ENCODE measurements around the gene FHAD1.
"Not testable (repeated sequence)": the region's sequence is repeated elsewhere in the genome, so short reads cannot be mapped to it uniquely, and the experiment has no call there.

FHAD1 gene

DNA sequence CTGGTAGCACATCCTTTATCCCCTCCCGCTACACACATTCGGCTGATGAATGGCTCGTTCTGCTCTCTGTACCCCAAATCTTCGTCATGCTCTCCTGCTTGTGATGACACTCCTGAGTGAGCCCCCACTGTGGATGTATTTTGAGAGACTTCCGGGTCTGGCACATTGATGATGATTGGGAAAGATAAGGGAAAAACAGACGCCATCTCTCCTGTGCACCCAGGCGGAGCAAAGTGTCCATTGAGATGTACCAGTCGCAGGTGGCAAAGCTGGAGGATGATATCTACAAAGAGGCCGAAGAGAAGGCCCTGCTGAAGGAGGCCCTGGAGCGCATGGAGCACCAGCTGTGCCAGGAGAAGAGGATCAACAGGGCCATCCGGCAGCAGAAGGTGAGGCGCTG, 134.8 kb downstream of the FHAD1 start:
- no peak for DNase-seq

DNA sequence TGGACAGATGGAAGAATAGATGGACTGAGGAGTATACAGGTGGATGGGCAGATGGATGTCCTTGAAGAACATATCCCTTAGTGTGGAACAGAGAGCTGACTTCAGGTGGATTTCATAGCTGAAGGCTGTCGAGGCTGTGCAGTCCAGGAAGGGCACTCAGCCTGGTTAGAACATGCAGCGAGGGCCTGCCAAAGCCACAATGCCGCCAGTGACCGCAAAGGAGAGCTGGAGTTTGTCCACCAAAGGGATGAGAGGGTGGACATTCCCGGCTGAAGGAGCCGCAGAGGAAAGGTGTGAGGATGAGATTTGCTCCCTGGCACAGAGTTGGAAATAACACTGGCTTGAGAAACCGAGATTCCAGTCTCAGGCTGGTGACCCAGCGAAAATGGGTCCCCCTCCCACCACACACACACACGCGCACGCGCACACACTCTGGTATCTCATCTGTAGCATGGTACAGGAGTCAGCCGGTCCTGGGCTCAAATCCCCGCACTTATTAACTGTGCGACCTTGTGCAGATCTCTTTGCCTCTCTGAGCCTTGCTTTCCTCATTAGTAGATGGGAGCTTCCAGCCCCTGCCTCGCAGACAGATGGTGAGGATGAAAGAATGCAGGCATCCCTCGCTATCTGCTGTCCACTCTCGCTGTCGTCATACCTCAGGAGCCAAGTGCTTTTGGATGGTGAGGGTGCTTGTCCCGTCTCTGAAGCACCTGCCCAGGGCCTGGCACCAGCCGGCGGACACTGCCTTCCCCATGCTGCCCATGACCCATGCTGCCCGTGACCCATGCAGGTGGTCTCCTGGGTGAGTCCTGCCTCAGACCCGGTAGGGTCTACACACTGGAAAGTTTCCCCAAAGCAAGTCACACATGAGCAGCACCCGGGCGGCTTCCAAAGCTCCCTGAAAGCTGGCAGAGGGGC, 135.8 kb downstream of the FHAD1 start:
- DNase-seq: no peak

DNA sequence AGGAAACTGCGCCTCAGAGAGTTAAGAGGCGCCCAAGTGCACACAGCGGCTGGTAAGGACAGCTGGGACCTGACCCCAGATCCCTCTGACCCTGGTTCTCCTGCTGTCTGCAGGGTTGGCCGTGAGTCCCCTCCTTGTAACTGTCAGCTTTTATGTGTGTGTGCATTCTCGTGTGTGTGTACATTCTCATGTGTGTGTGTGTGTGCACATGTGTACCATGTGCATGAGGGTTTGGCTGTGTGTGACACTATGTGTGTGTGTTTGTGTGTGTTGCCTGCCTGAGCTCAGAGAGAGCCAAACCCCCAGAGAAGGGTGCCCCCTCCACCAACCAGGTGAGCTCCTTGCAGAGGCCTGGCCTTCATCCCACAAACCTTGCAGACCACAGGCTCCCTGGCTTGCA, 136.8 kb downstream of the FHAD1 start:
- DNase-seq: no peak

DNA sequence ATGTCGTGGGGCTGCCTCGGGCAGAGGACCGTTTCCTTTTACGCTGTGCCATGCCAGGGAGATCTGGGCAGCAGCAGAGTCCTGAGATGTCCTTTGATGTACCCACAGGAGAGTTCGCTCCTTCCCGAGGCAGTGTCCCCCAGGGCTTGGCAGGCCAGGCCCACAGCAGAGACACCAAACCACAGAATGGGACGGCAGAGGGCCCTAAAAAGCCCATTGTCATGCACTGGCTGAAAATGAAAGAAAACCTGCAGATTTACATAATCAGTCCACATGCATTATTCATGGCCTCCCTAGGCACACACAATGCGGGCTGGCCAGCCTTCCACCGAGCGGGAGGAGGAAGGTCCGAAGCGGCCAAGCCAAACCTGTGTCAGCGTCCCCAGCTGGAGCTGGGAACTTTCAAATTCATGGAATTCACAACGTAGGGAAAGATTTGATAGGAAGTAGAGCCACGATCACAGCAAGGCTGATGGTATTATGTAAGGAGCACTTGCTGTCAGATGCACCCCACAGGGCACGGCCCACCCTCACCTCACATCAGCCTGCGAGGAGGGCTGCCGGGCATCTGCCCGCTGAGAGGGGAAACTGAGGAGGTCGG, 137.4 kb downstream of the FHAD1 start:
- DNase-seq: no peak

DNA sequence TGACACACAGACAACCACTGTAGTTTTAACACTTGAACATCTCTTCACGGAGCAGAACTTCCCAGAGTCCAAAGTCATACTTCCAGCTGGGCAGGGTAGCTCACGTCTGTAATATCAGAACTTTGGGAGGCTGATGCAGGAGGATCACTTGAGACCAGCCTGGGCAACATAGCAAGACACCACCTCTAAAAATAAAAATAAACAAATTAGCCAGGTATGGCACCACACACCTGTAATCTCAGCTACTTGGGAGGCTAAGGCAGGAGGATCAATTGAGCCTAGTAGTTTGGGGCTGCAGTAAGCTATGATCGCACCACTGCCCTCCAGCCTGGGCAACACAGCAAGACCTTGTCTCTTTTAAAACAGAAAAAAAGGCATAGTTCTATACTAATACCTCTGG, 138.4 kb downstream of the FHAD1 start:
- no peak for DNase-seq

DNA sequence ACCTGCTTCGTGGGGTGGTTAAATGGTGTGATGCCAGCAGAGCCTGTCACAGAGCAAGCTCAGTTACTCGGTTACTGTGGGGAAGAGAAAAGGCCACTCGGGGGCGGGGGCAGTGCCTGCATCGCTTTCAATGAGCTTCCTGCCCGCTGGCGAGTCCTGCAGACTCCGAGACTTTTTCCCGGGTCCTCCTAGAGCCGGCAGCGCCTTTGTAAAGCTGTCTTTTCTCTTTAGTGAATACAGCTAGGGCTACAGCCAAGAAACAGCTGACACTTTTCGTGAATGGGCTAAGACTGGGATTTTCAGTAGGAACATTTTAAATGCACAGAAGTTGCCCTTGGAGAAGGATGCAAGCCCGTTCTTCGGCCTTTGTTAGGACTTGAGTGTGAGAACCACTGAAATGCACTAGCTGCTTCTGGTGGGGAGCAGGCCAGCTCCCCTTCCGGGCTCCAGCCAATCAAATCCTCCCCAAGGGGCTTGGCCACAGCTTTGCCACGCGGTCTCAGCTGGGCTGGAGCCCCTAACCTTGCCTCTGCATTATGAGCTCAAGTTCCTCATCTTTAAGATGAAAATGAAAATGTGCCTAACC, 139.2 kb downstream of the FHAD1 start:
- DNase-seq: no peak

DNA sequence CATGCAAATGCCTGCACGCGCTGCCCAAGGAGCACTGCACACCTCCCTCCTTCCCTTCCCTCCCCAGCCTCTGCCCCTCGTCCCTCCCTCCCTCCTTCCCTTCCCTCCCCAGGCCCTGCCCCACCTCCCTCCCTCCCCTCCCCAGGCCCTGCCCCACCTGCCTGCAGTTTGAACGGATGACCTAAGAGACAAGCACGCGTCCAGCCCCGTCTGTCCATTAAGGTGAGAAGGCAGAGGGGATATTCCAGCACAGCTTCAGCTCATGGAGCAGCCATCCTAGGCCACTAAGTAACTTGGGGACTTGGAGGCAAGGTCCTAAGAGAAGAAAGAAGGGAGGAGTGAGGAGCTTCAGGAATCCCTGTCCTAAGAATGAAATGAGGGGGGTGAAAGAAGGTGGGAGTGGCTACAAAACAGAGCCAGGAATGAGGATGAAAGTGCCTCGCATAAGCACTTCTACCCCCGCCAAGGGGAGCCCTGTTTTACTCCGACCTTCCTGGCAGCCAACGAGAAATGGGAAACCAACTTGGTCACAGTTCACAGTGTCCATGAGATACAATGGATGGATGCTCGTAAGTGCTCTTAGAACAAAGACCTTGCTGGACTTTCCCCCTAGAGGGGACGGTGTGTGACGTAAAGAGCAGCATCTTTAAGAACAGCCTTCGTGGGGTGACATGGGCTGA, 141.3 kb downstream of the FHAD1 start:
- no peak for DNase-seq

DNA sequence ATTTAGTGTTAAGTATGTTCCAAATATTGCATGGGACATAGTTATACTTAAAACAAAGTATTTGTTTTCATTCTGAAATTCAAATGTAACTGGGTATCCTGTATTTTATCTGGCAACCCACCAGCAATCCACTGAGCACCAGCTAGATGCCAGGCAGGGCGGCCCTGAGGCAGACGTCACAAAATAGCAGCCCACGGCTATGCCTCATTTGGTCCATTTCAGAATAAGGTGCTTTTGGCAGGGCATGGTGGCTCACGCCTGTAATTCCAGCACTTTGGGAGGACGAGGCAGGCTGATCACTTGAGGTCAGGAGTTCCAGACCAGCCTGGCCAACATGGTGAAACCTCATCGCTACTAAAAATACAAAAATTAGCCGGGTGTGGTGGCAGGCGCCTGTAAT, 142.8 kb downstream of the FHAD1 start:
- DNase-seq: not testable (repeated sequence)

DNA sequence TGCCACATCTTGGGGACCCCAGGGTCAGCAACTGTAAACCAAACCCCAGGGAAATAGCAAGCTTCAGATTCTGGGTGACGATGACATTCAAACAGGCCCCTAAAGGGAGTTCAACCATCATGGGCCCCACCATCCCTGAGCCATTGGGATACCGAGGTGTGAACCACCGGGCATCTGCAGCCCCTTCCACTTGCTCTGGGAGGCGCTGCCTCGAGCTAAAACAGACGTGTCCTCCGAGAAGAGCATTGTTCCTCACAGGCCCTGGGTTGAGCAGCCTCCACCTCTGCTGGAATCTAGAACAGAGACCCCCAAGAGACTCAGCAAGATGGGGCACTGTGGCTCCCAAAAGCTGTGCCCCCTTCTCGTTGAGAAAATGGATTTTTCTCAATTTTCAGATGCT, 143.6 kb downstream of the FHAD1 start:
- no peak for DNase-seq

DNA sequence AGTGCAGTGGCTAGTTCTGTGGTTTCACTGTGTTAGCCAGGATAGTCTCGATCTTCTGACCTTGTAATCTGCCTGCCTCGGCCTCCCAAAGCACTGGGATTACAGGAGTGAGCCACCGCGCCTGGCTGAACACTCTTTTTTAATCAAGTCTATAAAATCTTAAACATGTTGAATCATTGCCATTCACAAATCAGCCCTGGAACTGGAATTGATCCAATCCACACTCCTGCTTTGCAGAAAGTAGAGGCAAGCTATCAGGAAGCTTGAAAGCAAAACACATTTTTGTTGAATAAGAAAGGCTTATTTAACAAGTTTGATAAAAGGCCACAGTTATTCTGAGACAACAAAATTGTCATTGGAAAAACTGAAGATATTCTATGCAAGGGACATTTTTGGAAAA, 144.3 kb downstream of the FHAD1 start:
- no peak for DNase-seq

DNA sequence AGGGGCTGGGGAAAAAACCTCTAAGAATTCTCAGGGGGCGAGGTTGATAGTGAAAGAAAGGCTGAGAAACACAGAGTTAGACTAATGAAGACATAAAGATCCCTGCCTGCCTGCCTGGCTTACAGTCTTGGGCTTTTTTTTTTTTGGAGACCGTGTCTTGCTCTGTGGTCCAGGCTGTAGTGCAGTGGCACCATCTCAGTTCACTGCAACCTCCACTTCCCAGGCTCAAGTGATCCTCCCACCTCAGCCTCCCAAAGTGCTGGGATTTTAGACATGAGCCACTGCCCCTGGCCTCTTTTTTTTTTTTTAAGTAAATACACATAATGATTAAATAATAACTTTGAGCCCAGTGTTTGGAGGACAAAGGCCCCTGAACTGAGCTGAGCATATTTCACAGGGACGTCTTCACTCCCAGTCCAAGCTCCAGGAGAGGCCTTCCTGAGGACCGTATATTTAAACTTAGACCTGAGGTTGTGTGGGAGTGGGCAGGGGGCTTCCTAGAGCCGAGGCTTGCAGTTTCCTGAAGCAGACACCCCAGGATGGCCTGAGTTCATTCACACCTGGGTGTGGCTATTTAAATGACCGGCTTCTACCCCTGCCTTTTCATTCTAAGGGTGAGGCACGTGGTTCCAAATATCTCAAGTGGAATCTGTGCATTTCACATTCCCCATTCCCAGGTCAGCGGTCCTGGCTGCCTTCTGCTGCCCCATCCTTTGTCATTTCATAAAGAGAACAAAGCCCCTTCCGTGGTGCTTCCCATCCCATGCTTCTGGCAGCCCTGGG, 146.6 kb downstream of the FHAD1 start:
- no peak for DNase-seq

DNA sequence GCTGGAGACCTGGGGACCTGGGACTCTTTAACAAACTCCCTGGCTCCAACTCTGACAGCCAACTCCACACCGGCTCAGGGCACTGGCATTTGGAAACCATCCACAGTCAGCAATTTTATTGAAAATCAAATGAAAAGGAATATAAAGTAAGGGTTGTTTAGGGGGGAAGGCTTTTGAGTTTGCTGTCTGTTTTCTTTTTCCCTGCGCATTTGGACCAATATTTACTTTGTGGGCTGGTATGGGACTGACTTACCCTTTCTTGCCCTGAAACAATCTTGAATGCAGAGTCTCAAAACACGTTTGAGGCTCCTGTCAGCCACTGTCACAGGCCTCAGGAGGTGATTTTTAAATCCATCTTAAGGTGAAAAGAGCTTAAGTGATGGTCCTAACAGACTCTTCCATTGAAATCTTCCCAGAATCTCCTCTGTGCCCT, 147.3 kb downstream of the FHAD1 start:
- no peak for DNase-seq

DNA sequence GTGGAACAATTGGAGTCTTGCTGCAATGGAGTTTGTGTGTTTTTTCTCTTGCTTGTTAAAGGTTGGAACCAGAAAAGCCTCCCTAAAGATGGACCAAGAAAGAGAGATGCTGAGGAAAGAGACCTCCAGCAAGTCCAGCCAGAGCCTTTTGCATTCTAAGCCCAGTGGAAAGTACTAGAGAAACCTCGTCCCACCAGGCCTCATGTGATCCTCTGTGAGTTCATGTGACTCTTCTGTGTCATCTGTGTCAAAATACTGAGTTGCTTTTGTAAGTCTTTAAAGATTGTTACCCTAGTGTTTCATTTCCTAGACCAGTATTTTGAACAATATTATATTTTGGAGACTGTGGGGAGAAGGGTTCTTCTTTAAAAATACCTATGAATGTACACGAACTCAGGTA, 150.2 kb downstream of the FHAD1 start:
- no peak for DNase-seq

DNA sequence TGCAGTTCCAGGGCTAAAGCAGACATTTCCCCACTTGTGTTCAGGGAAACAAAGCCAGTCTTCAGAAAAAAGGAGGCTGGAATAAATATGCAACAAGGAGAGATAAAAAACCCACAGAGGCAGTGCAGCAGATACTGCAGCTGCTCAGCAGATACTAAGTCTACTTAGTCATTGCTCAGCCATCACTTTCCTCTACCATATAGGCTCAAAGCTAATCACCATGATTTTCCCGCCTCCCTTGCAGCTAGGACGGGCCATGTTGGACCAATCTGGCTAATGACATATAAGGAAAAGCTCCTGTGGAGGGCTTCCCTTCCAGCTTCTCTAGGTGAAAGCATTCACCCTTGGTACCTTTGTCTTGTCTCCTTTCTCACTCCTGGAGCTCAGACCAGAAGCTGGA, 152.7 kb downstream of the FHAD1 start:
- DNase-seq: no peak

DNA sequence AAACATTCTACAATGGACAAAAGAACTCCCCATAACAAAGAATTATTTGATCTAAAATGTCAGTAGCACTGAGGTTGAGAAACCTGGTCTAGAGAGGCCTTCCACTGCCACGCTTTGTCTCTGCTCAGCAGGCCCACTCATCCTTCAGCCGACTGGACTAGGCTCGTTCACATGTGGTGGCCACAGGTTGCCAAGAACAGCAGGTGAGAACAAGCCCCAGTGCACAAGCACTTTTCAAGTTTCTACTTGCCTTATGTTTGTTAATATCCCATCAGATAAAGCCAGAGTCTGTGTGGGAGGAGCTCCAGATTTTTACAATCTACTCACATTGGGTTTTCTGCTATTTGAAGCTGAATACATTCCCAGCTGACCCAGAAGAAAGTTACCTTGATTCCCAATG, 153.6 kb downstream of the FHAD1 start:
- DNase-seq: no peak

DNA sequence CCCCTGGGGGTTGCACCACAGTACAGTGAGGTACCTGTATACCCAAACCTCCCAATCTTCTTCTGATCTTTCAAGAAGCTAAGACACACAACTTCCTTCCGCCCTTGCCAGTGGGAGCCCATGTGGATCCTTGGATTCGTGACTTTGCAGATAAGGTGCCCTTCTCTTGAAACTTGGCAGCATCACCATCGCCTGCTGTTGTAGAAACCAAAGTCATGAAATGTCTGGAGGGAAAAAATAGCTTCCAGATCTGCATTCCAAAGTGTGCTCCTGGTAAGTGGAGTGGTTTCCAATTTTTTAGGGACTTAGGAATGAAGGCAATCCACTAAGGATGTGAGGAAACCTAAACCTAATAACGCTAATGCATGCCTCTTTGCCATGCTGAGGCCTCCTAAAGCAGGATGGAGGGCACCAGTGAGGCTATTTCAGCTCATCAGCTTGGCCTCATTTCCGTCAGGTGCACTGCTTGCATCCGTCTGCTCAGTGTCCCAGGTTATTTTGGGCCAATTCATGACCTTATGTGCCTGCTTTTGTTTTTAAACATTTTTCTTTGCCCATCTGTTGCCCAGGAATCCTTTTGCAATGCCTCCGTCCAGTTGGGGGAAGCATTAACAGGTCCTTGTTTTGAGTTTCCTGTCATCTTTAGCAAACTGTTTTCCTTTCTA, 154.5 kb downstream of the FHAD1 start:
- no peak for DNase-seq

DNA sequence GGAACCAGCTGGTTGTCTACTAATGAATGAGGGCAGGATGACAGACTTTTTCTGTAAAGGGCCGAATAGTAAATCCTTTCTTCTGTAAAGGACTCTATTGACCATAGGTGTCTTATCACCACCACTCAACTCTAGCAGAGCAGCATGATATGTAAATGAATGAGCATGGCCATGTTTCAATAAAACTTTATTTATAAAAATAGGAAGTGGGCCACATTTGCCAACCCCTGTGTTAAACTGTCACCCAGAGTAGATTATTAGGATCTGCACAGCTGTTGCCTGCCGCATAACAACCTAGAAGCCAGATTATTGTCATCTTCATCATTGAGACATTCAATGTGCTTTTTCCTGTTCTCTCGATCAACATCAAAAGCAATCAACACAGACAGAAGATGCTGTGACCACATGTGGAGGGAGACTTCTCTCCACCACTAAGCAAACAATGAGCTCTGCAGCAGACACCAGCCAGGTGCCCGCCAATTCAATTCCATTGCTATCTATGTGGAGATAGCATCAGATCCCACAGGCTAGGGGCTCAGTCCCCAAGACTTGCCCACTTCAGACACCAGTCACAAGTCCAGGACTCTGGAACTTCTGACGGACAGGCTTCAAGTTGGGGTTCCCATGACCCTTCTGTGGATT, 155.9 kb downstream of the FHAD1 start:
- no peak for DNase-seq

DNA sequence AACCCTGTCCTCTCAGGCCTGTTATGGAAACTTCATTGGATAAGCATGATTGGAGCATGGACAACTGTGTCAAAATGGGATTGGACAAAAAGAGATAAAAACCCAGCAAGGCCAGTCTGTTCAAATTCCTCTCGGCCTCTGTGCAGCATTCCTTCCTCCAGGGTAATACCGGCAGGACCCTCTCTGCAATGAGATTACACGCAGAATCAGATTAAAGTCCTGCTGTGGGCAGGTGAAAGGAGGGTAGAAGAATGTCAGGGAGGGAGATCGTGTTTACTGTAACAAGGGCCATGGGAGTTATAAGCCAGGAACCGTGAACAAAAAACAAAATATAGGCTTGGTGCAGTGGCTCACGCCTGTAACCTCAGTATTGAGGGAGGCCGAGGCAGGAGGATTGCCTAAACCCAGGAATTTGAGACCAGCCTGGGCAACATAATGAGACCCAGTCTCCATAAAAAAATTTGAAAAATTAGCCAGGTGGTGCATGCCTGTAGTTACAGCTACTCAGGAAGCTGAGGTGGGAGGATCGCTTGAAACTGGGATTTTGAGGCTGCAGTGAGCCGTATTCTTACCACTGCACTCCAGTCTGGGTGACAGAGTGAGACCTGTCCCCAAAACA, 157.0 kb downstream of the FHAD1 start:
- no peak for DNase-seq

DNA sequence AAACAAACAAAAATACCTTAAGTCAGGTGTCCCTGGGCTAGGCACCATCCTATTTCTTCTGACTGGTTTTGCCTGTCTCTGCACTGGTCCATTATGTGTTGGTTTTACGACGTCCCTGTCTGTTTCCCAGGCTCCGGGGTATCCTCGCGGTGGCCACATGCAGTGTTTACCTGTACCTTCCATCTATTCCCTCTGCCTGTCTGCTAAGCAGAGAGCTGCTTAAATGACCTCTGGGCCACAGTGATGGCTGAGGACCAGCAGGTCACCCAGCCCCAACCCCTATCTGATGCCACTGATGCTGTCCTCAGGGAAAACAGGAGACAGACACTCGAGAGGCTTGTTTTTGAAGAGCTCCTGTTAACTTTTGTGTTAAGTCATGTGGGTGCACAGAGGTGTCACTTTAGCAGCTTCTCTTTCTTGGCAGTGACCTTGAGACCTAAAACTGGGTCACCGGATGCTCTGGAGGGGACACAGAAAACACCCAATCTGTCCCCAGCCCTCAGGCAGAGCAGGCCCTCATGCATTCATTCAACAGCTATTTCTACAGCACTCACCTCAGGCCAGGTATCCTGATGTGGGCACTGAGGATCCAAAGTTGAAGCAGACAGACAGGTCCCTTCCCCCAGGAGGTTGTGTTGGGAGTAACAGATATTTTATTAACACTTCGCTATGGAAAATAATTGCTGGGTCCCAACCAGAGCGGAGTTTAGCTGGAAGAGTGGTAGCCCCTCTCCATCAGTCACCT, 158.3 kb downstream of the FHAD1 start:
- DNase-seq: no peak
